Activated naive CD4-positive, alpha-beta T cell treated with anti-CD3 and anti-CD28 coated beads, Interleukin-2, amount 10 ng/mL, durations not matched to agents 7 days and 5 days (primary cell): Measurements from ENCODE around the gene ZNF253.
A peak's percentile ranks its signal among the peaks of the same experiment; 100 is the strongest.
"Not testable (repeated sequence)": the region's sequence is repeated elsewhere in the genome, so short reads cannot be mapped to it uniquely, and the experiment has no call there.

ENCODE experiments used
- CTCF ChIA-PET: fragments of 350-600 bp; sonication (Branson Sonifier 250); formaldehyde crosslinking; loops from one replicate; lab custom pipeline; 2021; ENCODE audit warnings: antibody characterized with exemption; lab: Charles Lee
- DNase-seq: peaks from one replicate; pipeline ENCODE4 v3.0.0-alpha.2; 2020
- H3K27ac Mint-ChIP-seq: one replicate; pipeline ENCODE4 v1.8.0; 2021; ENCODE audit warnings: mild to moderate bottlenecking, moderate library complexity, mixed read lengths
- H3K27me3 Mint-ChIP-seq: one replicate; pipeline ENCODE4 v1.8.0; 2021; ENCODE audit warnings: mild to moderate bottlenecking, mixed read lengths
- H3K36me3 Mint-ChIP-seq: one replicate; pipeline ENCODE4 v1.8.0; 2021; ENCODE audit warnings: mixed read lengths
- H3K4me1 Mint-ChIP-seq: one replicate; pipeline ENCODE4 v1.8.0; 2021; ENCODE audit warnings: mixed read lengths
- H3K4me3 Mint-ChIP-seq: one replicate; pipeline ENCODE4 v1.8.0; 2021; ENCODE audit warnings: mild to moderate bottlenecking, moderate library complexity, mixed read lengths
- H3K9me3 Mint-ChIP-seq: one replicate; pipeline ENCODE4 v1.8.0; 2021; ENCODE audit warnings: mixed read lengths

The ZNF253 gene

DNA sequence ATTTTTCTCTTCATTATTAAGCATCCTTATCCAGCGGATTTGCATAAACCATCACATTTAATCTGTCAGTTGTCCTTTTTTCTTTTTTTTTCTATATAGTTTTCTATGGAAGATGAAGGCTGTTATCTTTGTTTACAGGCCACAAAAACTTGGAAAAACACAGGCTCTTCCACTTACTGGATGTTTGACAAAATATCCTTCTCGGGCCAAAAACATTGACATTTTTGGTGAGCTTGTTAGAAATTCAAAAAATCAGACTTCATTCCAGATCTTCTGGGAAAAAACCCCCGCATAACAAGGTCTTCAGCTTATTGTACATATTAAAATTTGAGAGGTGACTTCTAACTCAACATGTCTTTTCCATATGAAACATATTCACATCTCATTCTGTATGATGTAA is 48.9 kb downstream of the ZNF253 start:
- peaks cover 82% of the 10 kb centered on the region for H3K36me3 Mint-ChIP-seq
- peaks cover 38% of the 10 kb centered on the region for H3K9me3 Mint-ChIP-seq
- H3K27ac Mint-ChIP-seq, result no peak overlapping the region
- H3K4me1 Mint-ChIP-seq, result no peaks in the 10 kb centered on the region
- CTCF ChIA-PET, result no interaction called here
- DNase-seq, result no peak
- H3K27me3 Mint-ChIP-seq, result no peaks in the 10 kb centered on the region
- H3K4me3 Mint-ChIP-seq, result no peak overlapping the region

DNA sequence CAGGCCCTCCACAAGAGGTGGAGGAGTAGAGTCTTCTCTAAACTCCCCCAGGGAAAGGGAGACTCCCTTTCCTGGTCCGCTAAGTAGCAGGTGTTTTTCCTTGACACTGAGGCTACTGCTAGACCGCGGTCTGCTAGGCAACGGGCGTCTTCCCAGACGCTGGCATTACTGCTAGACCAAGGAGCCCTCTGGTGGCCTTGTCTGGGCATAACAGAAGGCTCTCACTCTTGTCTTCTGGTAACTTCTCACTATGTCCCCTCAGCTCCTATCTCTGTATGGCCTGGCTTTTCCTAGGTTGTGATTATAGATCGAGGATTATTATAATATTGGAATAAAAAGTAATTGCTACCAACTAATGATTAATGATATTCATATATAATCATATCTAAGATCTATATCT is 64.7 kb downstream of the ZNF253 start:
- H3K4me3 Mint-ChIP-seq, H3K27me3 Mint-ChIP-seq, H3K4me1 Mint-ChIP-seq, H3K27ac Mint-ChIP-seq: not testable (repeated sequence)
- Mint-ChIP-seq H3K9me3 (peaks cover 62% of the 10 kb centered on the region), H3K36me3 (peaks cover 69% of the 10 kb centered on the region)
- CTCF ChIA-PET, result interaction anchor here (0.9 kb wide), 1 partner anchor 84 kb away, joined by 3 read pairs; no protein-coding TSS in a partner anchor
- DNase-seq, result peak; percentile 48

DNA sequence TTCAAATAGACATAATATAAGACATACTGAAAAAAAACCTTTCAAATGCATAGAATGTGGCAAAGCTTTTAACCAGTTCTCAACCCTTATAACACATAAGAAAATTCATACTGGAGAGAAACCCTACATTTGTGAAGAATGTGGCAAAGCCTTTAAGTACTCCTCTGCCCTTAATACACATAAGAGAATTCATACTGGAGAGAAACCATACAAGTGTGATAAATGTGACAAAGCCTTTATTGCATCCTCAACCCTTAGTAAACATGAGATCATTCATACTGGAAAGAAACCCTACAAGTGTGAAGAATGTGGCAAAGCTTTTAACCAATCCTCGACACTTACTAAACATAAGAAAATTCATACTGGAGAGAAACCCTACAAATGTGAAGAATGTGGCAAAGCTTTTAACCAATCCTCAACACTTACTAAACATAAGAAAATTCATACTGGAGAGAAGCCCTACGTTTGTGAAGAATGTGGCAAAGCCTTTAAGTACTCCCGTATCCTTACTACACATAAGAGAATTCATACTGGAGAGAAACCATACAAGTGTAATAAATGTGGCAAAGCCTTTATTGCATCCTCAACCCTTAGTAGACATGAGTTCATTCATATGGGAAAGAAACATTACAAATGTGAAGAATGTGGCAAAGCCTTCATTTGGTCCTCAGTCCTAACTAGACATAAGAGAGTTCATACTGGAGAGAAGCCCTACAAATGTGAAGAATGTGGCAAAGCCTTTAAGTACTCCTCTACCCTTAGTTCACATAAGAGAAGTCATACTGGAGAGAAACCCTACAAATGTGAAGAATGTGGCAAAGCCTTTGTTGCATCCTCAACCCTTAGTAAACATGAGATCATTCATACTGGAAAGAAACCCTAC is 68.0 kb downstream of the ZNF253 start:
- H3K9me3 Mint-ChIP-seq, result peaks cover 67% of the 10 kb centered on the region
- H3K4me3 Mint-ChIP-seq, CTCF ChIA-PET, H3K4me1 Mint-ChIP-seq, H3K27me3 Mint-ChIP-seq, DNase-seq, H3K27ac Mint-ChIP-seq: not testable (repeated sequence)
- peaks cover 44% of the 10 kb centered on the region for H3K36me3 Mint-ChIP-seq

DNA sequence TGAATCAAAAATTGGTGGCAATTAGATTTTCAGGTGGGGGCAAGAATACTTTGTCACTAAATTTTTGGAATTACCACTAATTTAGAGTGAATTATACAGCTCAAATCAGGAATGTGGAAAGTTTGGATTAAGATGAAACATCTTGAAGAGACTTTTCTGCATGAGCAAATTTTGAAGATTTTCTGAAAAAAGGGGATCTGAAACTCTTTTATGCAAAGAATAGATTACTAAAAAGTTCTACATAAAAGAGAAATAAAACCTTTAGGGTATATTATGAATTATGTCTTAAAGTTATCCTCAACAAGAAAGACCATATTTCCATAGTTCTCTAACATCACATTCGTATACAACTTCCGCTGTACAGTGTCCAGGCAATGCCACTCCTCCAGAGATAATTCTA is 71.7 kb downstream of the ZNF253 start:
- peaks cover 21% of the 10 kb centered on the region for H3K36me3 Mint-ChIP-seq
- no peaks in the 10 kb centered on the region for H3K4me1 Mint-ChIP-seq
- CTCF ChIA-PET, result no interaction called here
- H3K4me3 Mint-ChIP-seq, result no peak overlapping the region
- no peak overlapping the region for H3K27ac Mint-ChIP-seq
- no peak for DNase-seq
- H3K27me3 Mint-ChIP-seq, result no peaks in the 10 kb centered on the region
- peaks cover 68% of the 10 kb centered on the region for H3K9me3 Mint-ChIP-seq

DNA sequence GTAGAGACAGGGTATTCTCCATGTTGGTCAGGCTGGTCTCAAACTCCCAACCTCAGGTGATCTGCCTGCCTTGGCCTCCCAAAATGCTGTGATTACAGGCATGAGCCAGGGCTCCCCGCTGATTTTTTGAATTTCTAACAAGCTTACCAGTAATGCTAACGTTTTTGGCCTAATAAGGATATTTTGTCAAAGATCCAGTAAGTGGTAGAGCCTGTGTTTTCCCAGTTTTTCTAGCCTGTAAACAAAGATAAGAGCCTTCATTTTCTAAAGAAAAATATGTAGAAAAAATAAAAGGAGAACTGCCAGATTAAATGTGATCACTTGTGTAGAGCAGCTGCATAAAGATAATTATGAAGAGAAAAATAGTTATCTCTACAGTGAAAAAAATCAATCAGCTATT is 72.8 kb downstream of the ZNF253 start:
- CTCF ChIA-PET, result interaction anchor here (0.7 kb wide), 1 partner anchor 110 kb away, joined by 3 read pairs; no protein-coding TSS in a partner anchor

DNA sequence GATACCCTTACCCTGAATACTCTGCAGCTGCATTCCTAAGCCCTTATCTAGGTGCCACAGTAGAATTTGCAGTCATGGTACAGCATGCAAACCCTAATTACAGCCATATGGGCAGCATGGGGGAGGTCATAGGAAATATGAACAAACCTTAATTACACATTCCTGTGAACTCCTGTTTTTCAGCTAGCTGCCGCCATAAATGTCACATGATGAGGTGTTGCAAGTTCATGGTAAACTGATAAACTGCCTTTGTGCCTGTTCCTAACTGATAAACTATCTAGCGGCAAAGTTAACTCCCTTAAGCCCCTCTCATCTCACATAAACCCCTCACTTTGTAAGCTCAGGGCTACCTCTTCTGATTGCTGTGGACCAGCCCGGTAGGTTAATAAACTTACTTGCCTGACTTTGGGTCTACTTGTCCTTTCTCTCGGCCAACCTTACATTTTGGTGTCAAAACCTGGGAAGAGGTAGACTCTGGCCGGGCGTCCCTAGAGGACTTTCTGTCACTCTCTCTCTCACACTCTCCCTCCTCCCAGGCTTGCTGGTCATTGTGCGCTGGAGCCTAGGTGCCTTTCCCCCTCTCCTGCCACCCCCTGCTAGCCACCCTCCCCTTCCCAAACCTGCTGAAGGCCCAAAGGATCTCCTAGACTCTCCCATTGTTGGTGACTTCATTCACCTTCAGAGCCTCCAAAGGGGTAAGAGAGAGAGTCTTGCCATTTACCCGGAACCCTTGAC is 78.3 kb downstream of the ZNF253 start:
- Mint-ChIP-seq H3K9me3 (peaks cover 44% of the 10 kb centered on the region), H3K4me3 (no peak overlapping the region), H3K27ac (no peak overlapping the region), H3K4me1 (no peaks in the 10 kb centered on the region), H3K27me3 (no peaks in the 10 kb centered on the region), H3K36me3 (peaks cover 1% of the 10 kb centered on the region)
- CTCF ChIA-PET, result interaction anchor here (0.8 kb wide), 1 partner anchor 295 kb away, joined by 3 read pairs; no protein-coding TSS in a partner anchor
- no peak for DNase-seq

More for the DNA sequence above, 72.8 kb downstream of the ZNF253 start:
- Mint-ChIP-seq H3K4me3 (no peak overlapping the region), H3K27me3 (no peaks in the 10 kb centered on the region), H3K4me1 (no peaks in the 10 kb centered on the region), H3K27ac (no peak overlapping the region), H3K36me3 (peaks cover 11% of the 10 kb centered on the region), H3K9me3 (peaks cover 64% of the 10 kb centered on the region)
- DNase-seq, result no peak
